GM21360 (cell line): ENCODE results near the gene GAL3ST1.
"Not testable (repeated sequence)": the region's sequence is repeated elsewhere in the genome, so short reads cannot be mapped to it uniquely, and the experiment has no call there.

Experiments
- ATAC-seq: cut with Tn5 transposase; IDR thresholded peaks from one replicate; pipeline ENCODE4 v1.9.1; 2021; ENCODE audit warnings: mild to moderate bottlenecking, moderate library complexity; ENCODE audit not compliant: unreplicated experiment

Gene GAL3ST1

GRCh38 chr22:30596886-30597285, 22.4 kb upstream of the GAL3ST1 start:
- ATAC-seq, result no peak

- no peak for ATAC-seq
These were observed 21.7 kb upstream of the GAL3ST1 start for GRCh38 chr22:30596199-30596598.

GRCh38 chr22:30592360-30592713, 17.9 kb upstream of the GAL3ST1 start:
- not testable (repeated sequence) for ATAC-seq

- ATAC-seq, result peak; percentile 93
These were observed 17.3 kb upstream of the GAL3ST1 start, which contains the start of gene PES1 for GRCh38 chr22:30591588-30592359. Gene PES1 (minus strand): TSS chr22:30591910. CDS start chr22:30591833, 77 bp downstream.

- no peak for ATAC-seq
These were observed 16.7 kb upstream of the GAL3ST1 start for GRCh38 chr22:30591191-30591587.

- ATAC-seq, result no peak
These were observed 11.9 kb upstream of the GAL3ST1 start for GRCh38 chr22:30586414-30586813.

- ATAC-seq, result no peak
These were observed 10.0 kb upstream of the GAL3ST1 start for GRCh38 chr22:30584441-30584840.

GRCh38 chr22:30582788-30583545, 8.5 kb upstream of the GAL3ST1 start:
- no peak for ATAC-seq

GRCh38 chr22:30582051-30582450, 7.6 kb upstream of the GAL3ST1 start:
- no peak for ATAC-seq

- no peak for ATAC-seq
These were observed 6.4 kb upstream of the GAL3ST1 start for GRCh38 chr22:30580896-30581295.

GRCh38 chr22:30578481-30578880, 4.0 kb upstream of the GAL3ST1 start:
- no peak for ATAC-seq

GRCh38 chr22:30575859-30576258, 1.4 kb upstream of the GAL3ST1 start:
- no peak for ATAC-seq

- no peak for ATAC-seq
These were observed 669 bp upstream of the GAL3ST1 start for GRCh38 chr22:30574997-30575671.

GRCh38 chr22:30573594-30574094, 821 bp downstream of the GAL3ST1 start:
- no peak for ATAC-seq

- ATAC-seq, result no peak
These were observed 1.4 kb downstream of the GAL3ST1 start for GRCh38 chr22:30572840-30573593.

GRCh38 chr22:30572210-30572609, 2.3 kb downstream of the GAL3ST1 start:
- no peak for ATAC-seq

- ATAC-seq, result no peak
These were observed 4.7 kb downstream of the GAL3ST1 start for GRCh38 chr22:30569674-30570202.

GRCh38 chr22:30568137-30568805, 6.2 kb downstream of the GAL3ST1 start:
- ATAC-seq, result no peak

- ATAC-seq, result not testable (repeated sequence)
These were observed 7.2 kb downstream of the GAL3ST1 start for GRCh38 chr22:30567277-30567676.

GRCh38 chr22:30566125-30566524, 8.3 kb downstream of the GAL3ST1 start:
- no peak for ATAC-seq
